ENCODE measurements around the gene RAB5B.
"Not testable (repeated sequence)": the region's sequence is repeated elsewhere in the genome, so short reads cannot be mapped to it uniquely, and the experiment has no call there.

RAB5B gene

DNA sequence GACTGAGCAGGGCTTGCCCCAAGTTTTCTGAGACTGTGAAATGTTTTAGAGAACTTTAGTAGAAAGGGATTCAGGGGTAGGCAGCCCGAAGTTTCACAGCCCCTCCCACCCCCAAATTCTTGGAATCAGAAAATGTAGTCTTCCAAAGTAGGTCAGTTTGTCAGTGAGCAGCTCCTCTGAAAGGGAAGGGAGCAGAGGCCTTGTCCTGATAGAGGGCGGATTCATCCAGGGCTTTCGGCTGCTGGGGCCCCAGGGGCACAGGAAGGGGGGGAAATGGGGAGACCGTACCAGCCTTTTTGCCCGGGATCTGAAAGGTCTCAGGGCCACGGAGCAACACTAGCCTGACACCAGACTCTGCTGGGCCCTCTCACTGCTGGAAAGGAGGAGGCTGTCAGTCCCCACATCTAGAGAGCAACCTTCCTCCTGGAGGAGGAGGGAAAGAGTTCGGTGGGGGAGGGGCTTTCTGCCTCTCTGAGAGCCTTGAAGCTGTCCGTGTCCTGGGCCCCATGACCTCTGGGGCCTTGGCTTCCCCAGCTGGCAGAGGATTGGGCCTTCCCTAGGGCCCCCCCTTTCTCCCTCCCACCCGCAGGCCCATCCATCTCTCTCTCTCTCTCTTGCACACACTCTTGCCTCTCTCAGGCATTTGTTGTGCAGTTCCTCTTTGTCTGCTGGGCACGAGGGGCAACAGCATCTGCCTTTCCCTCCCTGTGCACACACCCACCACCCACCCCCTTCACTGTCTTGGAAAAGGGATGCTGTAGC is 46.7 kb downstream of the RAB5B start, which contains the start of gene IKZF4:
Gene IKZF4 (plus strand): TSS at position 621 of the 762 bp plus-strand sequence. CDS start 451 bp downstream, outside the sequence.
- peak; percentile 78 for DNase-seq

DNA sequence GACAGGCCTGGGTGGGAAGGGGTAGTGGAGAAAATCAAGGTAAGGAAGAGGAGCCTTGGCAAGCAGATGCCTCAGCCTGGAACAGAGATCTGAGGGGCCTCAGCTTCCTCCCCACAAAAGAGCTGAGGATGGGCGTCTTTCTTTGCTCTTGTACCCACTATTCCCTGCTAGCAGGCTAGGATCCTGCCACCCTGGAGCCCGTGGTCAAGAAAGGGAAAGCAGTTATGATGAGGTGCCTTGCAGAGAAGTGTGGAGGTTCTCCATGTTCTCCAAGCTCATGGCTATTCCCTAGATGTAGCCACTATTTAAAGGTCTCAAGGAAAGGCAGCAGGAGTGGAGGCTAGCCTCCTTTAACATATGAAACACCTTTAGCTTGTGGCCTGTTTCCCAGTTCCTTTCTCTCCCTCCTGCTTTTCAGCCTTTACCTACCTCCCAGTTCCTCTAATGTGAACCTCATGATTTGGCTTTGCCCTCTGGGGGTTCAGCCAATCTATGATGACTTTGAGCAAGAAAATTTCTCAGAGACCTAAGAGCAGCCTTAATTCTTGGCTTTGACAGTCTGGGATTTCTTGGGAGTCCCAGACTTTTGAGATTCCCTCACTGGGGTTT is 48.1 kb downstream of the RAB5B start:
- no peak for DNase-seq

DNA sequence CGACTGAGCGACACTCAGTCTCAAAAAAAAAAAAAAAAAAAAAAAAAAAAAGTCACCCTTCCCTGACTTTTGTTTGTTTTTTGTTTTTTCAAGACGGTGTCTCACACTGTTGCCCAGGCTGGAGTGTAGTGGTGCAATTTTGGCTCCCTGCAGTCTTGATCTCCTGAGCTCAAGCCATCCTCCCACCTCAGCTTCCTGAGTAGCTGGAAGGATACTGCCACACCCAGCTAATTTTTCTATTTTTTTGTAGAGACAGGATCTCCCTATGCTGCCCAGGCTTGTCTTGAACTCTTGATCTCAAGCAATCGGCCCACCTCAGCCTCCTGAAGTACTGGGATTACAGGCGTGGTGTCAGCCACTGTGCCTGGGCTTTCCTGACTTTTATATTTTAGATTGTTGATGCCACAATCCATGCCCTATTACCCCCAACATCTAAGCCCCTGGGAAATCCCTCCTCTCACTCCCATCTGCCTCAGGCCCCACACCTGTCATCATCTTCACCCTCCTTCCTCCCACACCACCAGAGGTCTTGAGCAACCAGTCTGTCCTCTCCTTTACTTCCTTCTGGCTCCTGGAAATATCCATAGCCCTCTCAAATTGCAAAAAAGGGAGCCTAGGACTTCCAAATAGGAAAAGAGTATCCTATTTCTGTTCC is 54.8 kb downstream of the RAB5B start:
- no peak for DNase-seq

DNA sequence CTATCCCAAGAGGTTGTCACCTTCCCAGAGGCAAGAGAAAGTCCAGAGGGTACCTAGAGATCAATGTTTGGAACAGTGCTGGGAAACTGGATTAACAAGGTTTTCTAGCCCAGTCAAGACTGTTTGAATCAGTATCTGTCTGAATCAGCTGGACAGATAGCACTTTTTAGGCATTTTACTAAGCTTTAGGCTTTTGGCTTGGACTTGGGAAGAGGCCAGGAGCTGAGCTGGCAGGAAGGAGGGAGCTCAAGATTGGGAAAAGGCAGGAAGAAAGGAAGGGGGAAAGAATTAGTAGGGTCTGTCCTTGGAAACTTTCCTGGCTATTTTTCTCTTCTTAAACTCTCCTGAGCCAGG is 55.3 kb downstream of the RAB5B start:
- peak; percentile 37 for DNase-seq

DNA sequence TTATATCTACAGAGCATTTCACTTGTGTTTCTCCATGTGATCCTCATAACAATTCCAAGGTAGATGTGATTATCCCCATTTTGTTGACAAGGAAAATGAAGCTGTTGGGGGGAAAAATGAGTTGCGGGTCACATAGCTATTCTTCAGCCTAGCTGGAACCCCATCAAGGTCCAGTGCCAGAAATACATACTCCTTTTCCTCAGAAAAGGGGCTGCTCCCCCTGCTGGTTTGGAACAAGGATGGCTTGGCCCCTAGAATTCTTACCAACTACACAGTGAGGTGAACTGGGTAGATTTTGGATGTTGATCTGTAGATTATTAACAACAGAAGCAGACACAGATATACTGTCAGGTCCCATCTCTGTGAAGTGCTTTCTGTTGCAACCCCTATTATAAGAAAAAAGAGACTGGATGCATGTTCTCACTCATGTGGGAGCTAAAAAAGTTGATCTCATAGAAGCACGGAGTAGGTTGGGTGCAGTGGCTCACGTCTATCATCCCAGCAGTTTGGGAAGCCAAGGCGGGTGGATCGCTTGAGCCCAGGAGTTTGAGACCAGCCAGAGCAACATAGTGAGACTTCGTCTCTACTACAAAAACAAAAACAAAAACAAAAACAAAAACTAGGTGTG is 55.9 kb downstream of the RAB5B start:
- peak; percentile 78 for DNase-seq

DNA sequence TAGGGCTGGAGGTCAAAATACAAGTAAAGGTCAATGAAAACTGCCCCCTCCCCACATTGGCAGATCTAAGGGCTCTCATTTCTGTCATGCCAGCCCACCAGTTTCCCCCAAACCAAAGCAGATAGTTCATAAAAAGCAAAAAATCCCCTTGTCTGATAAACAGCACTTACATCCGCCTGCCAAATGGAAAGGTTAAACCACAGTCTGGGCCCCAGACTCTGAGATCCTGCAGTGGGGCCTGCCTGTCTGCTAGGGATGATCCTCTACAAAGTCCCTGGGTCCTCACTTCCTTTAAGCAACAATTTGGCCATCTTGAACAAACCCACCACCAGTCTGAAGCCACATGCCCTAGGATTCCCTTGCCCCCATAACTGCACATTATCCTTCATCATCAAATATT is 58.1 kb downstream of the RAB5B start:
- no peak for DNase-seq

DNA sequence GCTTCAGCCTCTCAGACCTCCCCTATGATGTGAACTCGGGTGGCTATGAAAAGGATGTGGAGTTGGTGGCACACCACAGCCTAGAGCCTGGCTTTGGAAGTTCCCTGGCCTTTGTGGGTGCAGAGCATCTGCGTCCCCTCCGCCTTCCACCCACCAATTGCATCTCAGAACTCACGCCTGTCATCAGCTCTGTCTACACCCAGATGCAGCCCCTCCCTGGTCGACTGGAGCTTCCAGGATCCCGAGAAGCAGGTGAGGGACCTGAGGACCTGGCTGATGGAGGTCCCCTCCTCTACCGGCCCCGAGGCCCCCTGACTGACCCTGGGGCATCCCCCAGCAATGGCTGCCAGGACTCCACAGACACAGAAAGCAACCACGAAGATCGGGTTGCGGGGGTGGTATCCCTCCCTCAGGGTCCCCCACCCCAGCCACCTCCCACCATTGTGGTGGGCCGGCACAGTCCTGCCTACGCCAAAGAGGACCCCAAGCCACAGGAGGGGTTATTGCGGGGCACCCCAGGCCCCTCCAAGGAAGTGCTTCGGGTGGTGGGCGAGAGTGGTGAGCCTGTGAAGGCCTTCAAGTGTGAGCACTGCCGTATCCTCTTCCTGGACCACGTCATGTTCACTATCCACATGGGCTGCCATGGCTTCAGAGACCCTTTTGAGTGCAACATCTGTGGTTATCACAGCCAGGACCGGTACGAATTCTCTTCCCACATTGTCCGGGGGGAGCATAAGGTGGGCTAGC is 60.9 kb downstream of the RAB5B start:
- no peak for DNase-seq

DNA sequence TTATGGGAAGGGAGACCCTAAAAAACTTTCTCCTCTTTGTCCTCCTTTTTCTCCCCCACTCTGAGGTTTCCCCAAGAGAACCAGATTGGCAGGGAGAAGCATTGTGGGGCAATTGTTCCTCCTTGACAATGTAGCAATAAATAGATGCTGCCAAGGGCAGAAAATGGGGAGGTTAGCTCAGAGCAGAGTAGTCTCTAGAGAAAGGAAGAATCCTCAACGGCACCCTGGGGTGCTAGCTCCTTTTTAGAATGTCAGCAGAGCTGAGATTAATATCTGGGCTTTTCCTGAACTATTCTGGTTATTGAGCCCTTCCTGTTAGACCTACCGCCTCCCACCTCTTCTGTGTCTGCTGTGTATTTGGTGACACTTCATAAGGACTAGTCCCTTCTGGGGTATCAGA is 63.3 kb downstream of the RAB5B start:
- no peak for DNase-seq

DNA sequence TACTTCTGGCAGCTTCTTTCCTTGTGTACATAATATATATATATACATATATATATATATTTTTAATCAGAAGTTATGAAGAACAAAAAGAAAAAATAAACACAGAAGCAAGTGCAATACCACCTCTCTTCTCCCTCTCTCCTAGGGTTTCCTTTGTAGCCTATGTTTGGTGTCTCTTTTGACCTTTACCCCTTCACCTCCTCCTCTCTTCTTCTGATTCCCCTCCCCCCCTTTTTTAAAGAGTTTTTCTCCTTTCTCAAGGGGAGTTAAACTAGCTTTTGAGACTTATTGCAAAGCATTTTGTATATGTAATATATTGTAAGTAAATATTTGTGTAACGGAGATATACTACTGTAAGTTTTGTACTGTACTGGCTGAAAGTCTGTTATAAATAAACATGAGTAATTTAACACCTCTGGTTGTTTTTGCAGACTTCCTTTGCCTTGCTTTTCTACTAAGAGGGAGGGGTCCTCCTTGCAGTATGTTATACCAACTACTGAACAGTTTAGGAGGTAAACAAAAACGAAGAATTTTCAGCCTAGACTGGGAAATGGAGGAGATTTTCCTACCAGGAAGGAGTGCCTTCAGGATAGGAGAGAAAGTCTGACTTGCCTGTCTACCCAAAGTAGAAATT is 64.3 kb downstream of the RAB5B start:
- no peak for DNase-seq

DNA sequence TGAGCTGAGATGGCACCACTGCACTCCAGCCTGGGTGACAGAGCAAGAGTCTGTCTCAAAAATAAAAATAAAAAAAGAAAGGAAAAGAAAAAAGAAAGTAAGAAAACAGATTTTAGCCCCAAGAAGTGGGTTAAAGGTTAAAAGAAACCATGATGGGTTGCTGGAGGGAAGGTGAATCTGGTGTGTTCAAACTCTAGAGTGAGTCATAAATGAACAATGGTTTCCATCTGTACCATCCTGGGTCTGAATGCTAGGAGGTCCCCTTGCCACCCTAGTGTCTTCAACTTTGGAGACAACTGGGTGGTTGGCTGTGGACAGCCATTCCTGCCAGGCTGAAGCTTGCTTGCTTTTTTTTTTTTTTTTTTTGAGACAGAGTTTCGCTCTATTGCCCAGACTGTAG is 66.3 kb downstream of the RAB5B start:
- no peak for DNase-seq

DNA sequence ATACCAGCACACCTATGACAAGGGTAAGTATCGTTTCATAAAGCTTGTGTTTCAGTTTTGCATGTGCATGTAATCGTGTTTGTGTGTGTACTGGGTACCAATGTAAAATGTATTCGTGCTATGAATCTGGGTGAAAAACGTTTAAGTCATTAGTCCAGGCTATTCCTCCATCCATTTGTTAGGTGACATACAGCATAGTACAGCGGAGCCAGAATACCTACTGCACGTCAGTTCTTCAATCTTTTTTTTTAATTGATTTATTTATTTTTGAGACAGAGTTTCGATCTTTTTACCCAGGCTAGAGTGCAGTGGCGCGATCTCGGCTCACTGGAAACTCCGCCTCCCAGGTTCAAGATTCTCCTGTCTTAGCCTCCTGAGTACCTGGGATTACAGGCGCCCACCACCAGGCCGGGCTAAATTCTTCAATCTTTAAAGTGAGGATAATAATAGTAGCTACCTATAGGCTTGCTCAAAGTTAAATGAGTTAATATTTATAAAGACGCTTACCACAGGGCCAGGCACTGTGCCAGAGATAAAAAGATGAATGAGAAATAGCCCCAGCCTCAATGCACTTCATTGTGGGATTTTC is 67.2 kb downstream of the RAB5B start:
- no peak for DNase-seq

DNA sequence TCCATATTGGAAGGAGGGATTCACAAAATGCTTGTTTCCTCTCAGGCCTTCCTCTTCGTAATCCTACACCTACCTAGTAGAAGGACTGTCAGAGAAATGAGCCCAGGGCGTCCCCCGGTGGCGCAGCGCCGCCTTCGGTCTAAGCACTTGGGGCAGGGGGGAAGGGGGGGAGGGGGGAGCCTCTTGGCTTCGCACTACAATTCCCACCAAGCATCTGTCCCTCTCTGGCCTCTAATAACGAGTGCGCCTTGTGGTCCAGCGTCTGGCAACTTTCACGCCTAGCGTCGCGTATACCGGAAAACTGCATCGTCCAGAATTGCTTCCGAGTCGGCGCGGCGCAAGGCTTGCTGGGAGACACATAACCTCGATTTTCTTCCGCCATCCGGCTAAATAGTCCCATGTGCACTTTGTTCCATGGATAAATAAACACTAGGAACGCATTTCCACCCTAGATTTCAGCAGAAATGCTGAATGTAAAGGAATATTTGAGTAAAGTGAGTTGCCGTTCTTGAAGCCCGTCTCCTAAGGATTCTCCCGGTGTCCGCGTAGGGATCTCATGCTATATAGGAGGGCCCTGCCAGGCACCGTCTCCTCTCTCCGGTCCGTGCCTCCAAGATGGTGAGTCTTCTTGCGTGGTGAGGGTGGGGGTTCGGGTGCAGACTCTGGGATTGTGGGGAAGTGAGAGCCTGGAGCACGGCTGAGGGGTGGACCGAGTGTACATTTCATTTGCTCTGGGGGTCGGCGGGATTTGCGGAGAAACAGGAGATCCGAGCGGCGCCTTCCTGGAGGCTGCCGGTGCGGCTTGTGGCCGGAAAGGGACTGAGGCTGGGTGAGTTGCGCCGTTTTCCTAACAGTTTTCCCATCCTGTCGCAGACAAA is 67.9 kb downstream of the RAB5B start, which contains the start of gene RPS26:
Gene RPS26 (plus strand): TSS at position 367 of the 878 bp plus-strand sequence. CDS start 249 bp downstream, at position 616.
- peak; percentile 99 for DNase-seq

DNA sequence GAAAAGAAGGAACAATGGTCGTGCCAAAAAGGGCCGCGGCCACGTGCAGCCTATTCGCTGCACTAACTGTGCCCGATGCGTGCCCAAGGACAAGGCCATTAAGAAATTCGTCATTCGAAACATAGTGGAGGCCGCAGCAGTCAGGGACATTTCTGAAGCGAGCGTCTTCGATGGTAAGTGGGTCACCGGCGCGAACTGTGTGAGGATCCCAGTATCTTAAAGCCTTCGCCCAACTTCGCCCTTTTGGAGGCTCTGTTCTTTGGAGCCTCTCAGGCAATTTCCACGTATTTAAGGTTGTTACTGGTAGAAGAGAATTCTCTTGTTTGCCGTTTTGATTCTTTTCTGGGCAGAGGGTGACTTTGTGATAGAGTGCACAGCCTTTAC is 68.5 kb downstream of the RAB5B start:
- DNase-seq, result not testable (repeated sequence)

DNA sequence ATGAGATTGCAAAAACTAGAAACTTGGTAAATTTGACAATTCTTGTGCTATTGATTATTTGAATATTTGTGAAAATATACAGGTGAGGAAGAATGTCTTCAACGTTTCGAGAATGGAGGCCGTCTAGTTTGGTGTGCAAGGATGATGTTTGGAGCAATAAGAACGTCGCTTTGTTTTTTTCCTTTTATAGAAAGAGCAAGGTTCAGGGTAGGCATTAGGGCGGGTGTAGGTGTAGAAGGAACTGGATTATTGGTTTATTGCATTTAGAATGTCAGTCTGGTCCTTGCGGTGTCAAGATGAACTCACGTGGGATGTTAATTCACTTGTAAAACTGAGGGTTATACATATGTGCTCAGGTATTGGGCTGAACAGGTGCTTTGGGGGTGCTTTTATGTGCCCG is 69.0 kb downstream of the RAB5B start:
- DNase-seq, result no peak

All from femur (tissue), 1 donor.